H1 (cell line): ENCODE results near the gene SIK3. TPM values are rescaled to one million over a fixed set of nuclear protein-coding genes. Genes with fewer than 3 reads are reported as not detected.

Source experiments
- CTCF ChIA-PET: fragments of 300-600 bp; sonication (Branson Sonifier 250); formaldehyde crosslinking; loops from one replicate; lab custom pipeline; 2021; ENCODE audit not compliant: partially characterized antibody; lab: Charles Lee
- POLR2A ChIA-PET: fragments of 300-600 bp; sonication (Branson Sonifier 250); formaldehyde crosslinking; loops from one replicate; lab custom pipeline; 2021; ENCODE audit warnings: inconsistent platforms; ENCODE audit not compliant: partially characterized antibody; lab: Charles Lee
- DNase-seq, 2 experiments: peaks; one replicate each; pipeline versions ENCODE4 v3.0.0 to v3.0.0-alpha.2; 2010 to 2022; ENCODE audit warnings: low spot score in 2 of 2, low read depth in 1 of 2, mixed read lengths in 1 of 2
- FAIRE-seq: peaks from 2 replicates; lab custom pipeline; 2011; peaks lifted over from hg19 to GRCh38; lab: Jason Lieb, UNC
- H2AFZ ChIP-seq: 2 replicates; pipeline ENCODE4 v1.8.1; 2012; ENCODE audit warnings: low read length, inconsistent platforms
- H2AK5ac ChIP-seq: 2 replicates; pipeline ENCODE4 v1.6.1; 2013; ENCODE audit warnings: low read depth, low read length
- H2BK120ac ChIP-seq: replicated peaks from 2 replicates; pipeline ENCODE3; 2013; ENCODE audit warnings: low read depth, low read length, inconsistent platforms
- H2BK12ac ChIP-seq: 2 replicates; pipeline ENCODE4 v1.6.1; 2013; ENCODE audit warnings: low read depth, low read length
- H2BK15ac ChIP-seq: 2 replicates; pipeline ENCODE4 v1.6.1; 2013; ENCODE audit warnings: low read length
- H2BK20ac ChIP-seq: 2 replicates; pipeline ENCODE4 v1.6.1; 2013; ENCODE audit warnings: low read length
- H2BK5ac ChIP-seq: 2 replicates; pipeline ENCODE4 v1.6.1; 2013; ENCODE audit warnings: low read depth, low read length
- H3K14ac ChIP-seq: 2 replicates; pipeline ENCODE4 v1.6.1; 2013; ENCODE audit warnings: inconsistent platforms; ENCODE audit not compliant: insufficient read length
- H3K18ac ChIP-seq: 2 replicates; pipeline ENCODE4 v1.6.1; 2013; ENCODE audit warnings: low read length; ENCODE audit errors: extremely low read depth
- H3K23ac ChIP-seq: 2 replicates; pipeline ENCODE4 v1.6.1; 2013; ENCODE audit warnings: inconsistent platforms; ENCODE audit not compliant: insufficient read length
- H3K23me2 ChIP-seq: 2 replicates; pipeline ENCODE4 v1.6.1; 2013; ENCODE audit warnings: low read depth, low read length
- H3K27ac ChIP-seq: 2 replicates; pipeline ENCODE4 v1.6.1; 2011; ENCODE audit warnings: low read depth, low read length, inconsistent platforms
- H3K27me3 ChIP-seq, 4 experiments: replicated peaks in 1 of 4; 1 replicate in 1 of 4; 2 replicates in 3 of 4; pipeline versions ENCODE4 v1.6.1 to v1.8.1; 2011 to 2013; ENCODE audit warnings: low read length in 3 of 4, mild to moderate bottlenecking in 3 of 4, inconsistent platforms in 2 of 4, mixed read lengths in 2 of 4, moderate library complexity in 1 of 4; ENCODE audit not compliant: control insufficient read depth in 3 of 4, insufficient read depth in 3 of 4; ENCODE audit errors: extremely low read depth in 1 of 4
- H3K36me3 ChIP-seq, 4 experiments: 2 replicates each; pipeline versions ENCODE4 v1.6.1 to v1.8.1; 2011 to 2013; ENCODE audit warnings: mild to moderate bottlenecking in 4 of 4, low read length in 3 of 4, moderate library complexity in 2 of 4, control low read depth in 1 of 4, inconsistent platforms in 1 of 4; ENCODE audit not compliant: insufficient read depth in 4 of 4, control insufficient read depth in 2 of 4
- H3K4ac ChIP-seq: replicated peaks from 2 replicates; pipeline ENCODE3; 2013; ENCODE audit warnings: low read length, low read depth, mixed read lengths, inconsistent platforms; ENCODE audit not compliant: insufficient read length
- H3K4me1 ChIP-seq, 4 experiments: replicated peaks in 1 of 4; 1 replicate in 1 of 4; 2 replicates in 3 of 4; pipeline versions ENCODE4 v1.6.1 to v1.8.1; 2011 to 2013; ENCODE audit warnings: low read length in 3 of 4, inconsistent platforms in 2 of 4, mixed read lengths in 1 of 4; ENCODE audit not compliant: insufficient read depth in 4 of 4, control insufficient read depth in 3 of 4
- H3K4me2 ChIP-seq, 2 experiments: 2 replicates each; pipeline versions ENCODE4 v1.6.1 to v1.8.1; 2011 to 2013; ENCODE audit warnings: low read depth in 2 of 2, low read length in 2 of 2, control low read depth in 1 of 2, inconsistent platforms in 1 of 2, mild to moderate bottlenecking in 1 of 2; ENCODE audit not compliant: insufficient read depth in 1 of 2
- H3K4me3 ChIP-seq, 4 experiments: fragments of 200-600, 300-600 bp in 1 of 4; sonication (generic), shearing (Covaris generic), sonication (Bioruptor Twin) in 1 of 4; 2 replicates each; pipeline versions ENCODE4 v1.5.1 to v1.8.1; 2011 to 2016; ENCODE audit warnings: low read length in 4 of 4, low read depth in 3 of 4, control low read depth in 2 of 4, inconsistent platforms in 2 of 4, mild to moderate bottlenecking in 2 of 4, mixed read lengths in 1 of 4, moderate library complexity in 1 of 4; ENCODE audit not compliant: insufficient read depth in 2 of 4; ENCODE audit errors: extremely low read depth in 1 of 4
- H3K56ac ChIP-seq: replicated peaks from 2 replicates; pipeline ENCODE3; 2013; ENCODE audit warnings: low read depth, mild to moderate bottlenecking, mixed read lengths, low read length, inconsistent platforms; ENCODE audit not compliant: insufficient read length
- H3K79me1 ChIP-seq: 2 replicates; pipeline ENCODE4 v1.6.1; 2013; ENCODE audit warnings: low read depth, low read length, control low read depth
- H3K79me2 ChIP-seq, 2 experiments: 2 replicates each; pipeline versions ENCODE4 v1.6.1 to v1.8.1; 2012 to 2013; ENCODE audit warnings: low read length in 2 of 2, mild to moderate bottlenecking in 2 of 2, inconsistent platforms in 1 of 2; ENCODE audit not compliant: insufficient read depth in 2 of 2, control insufficient read depth in 1 of 2
- H3K9ac ChIP-seq, 4 experiments: replicated peaks in 1 of 4; 1 replicate in 1 of 4; 2 replicates in 3 of 4; pipeline versions ENCODE4 v1.6.1 to v1.8.1; 2011 to 2013; ENCODE audit warnings: low read depth in 3 of 4, low read length in 3 of 4, control low read depth in 2 of 4, mild to moderate bottlenecking in 2 of 4, moderate library complexity in 2 of 4, inconsistent platforms in 1 of 4; ENCODE audit errors: extremely low read depth in 1 of 4
- H3K9me3 ChIP-seq, 2 experiments: 2 replicates each; pipeline versions ENCODE4 v1.6.1 to v1.8.1; 2012 to 2013; ENCODE audit warnings: mild to moderate bottlenecking in 2 of 2, moderate library complexity in 2 of 2, control low read depth in 1 of 2, inconsistent platforms in 1 of 2, low read depth in 1 of 2, low read length in 1 of 2, mixed read lengths in 1 of 2; ENCODE audit not compliant: insufficient read depth in 2 of 2
- H4K20me1 ChIP-seq, 2 experiments: replicated peaks in 1 of 2; 2 replicates each; pipeline versions ENCODE3 to v1.8.1; 2011 to 2013; ENCODE audit warnings: inconsistent platforms in 2 of 2, low read length in 2 of 2, mild to moderate bottlenecking in 1 of 2; ENCODE audit not compliant: insufficient read depth in 2 of 2, control insufficient read depth in 1 of 2
- H4K5ac ChIP-seq: 2 replicates; pipeline ENCODE4 v1.6.1; 2013; ENCODE audit warnings: low read length, low read depth, mixed read lengths, inconsistent platforms; ENCODE audit not compliant: insufficient read length
- H4K8ac ChIP-seq: 2 replicates; pipeline ENCODE4 v1.8.0; 2013; ENCODE audit warnings: mild to moderate bottlenecking, moderate library complexity, low read length, inconsistent platforms; ENCODE audit not compliant: insufficient read depth; ENCODE audit errors: extremely low read depth
- H4K91ac ChIP-seq: replicated peaks from 2 replicates; pipeline ENCODE3; 2013; ENCODE audit warnings: low read length, mixed read lengths, inconsistent platforms; ENCODE audit not compliant: insufficient read length
- ASH2L ChIP-seq: fragments of 200-600, 300-600 bp; sonication (generic); IDR thresholded peaks from one replicate; pipeline ENCODE4 v1.7.1; 2017; ENCODE audit warnings: low read length
- ATF2 ChIP-seq: IDR thresholded peaks from 2 replicates; pipeline ENCODE4 v1.6.1; 2012; ENCODE audit warnings: low read length, inconsistent platforms
- BACH1 ChIP-seq: IDR thresholded peaks from 2 replicates; pipeline ENCODE4 v1.6.1; 2012; ENCODE audit warnings: low read length, improper control_type of control experiment
- CTBP2 ChIP-seq: IDR thresholded peaks from 2 replicates; pipeline ENCODE4 v1.7.0; 2011; ENCODE audit warnings: borderline replicate concordance, mild to moderate bottlenecking, moderate library complexity, mixed read lengths, low read length; ENCODE audit not compliant: insufficient read depth, insufficient read length
- E2F6 ChIP-seq: IDR thresholded peaks from 2 replicates; pipeline ENCODE4 v1.6.1; 2012; ENCODE audit warnings: inconsistent platforms
- GTF2F1 ChIP-seq: IDR thresholded peaks from 2 replicates; pipeline ENCODE4 v1.6.1; 2012; ENCODE audit warnings: low read depth, low read length, improper control_type of control experiment, borderline replicate concordance
- HDAC2 ChIP-seq, 2 experiments: fragments of 300-600 bp in 1 of 2; sonication (generic) in 1 of 2; IDR thresholded peaks; 2 replicates each; pipeline ENCODE4 v1.6.1; 2011 to 2012; ENCODE audit warnings: low read depth in 2 of 2, low read length in 2 of 2, mild to moderate bottlenecking in 2 of 2, moderate library complexity in 2 of 2, borderline replicate concordance in 1 of 2, inconsistent platforms in 1 of 2
- HDAC6 ChIP-seq: IDR thresholded peaks from one replicate; pipeline ENCODE4 v1.7.1; 2012; ENCODE audit warnings: low read depth, mild to moderate bottlenecking, inconsistent platforms, low read length, moderate library complexity
- POU5F1 ChIP-seq: IDR thresholded peaks from 2 replicates; pipeline ENCODE4 v1.6.1; 2011; ENCODE audit warnings: low read depth, mild to moderate bottlenecking, low read length, moderate library complexity
- SP1 ChIP-seq: IDR thresholded peaks from 2 replicates; pipeline ENCODE4 v1.6.1; 2011; ENCODE audit warnings: low read depth, low read length
- SP2 ChIP-seq: IDR thresholded peaks from 2 replicates; pipeline ENCODE4 v1.6.1; 2012; ENCODE audit warnings: mild to moderate bottlenecking, low read length, inconsistent platforms
- TAF1 ChIP-seq: IDR thresholded peaks from 2 replicates; pipeline ENCODE4 v1.6.1; 2011; ENCODE audit warnings: mild to moderate bottlenecking, low read depth, low read length
- TAF7 ChIP-seq: optimal IDR thresholded peaks from 2 replicates; pipeline ENCODE3; 2011; ENCODE audit warnings: low read depth, mild to moderate bottlenecking, inconsistent platforms, low read length, moderate library complexity, borderline replicate concordance
- polyA plus RNA-seq, 7 experiments: library from polyadenylated mRNA; depleted of rRNA in 3 of 7; stranded (reverse) in 5 of 7; unstranded in 2 of 7; fragments of >200 nt in 5 of 7; fragments of 200-250 nt in 2 of 7; gene quantifications; 1 replicate in 5 of 7; 2 replicates in 1 of 7; 4 replicates in 1 of 7; pipeline versions ENCODE4 v1.2.1 to v1.2.3, GENCODE V29; 2011 to 2013; ENCODE audit warnings: missing spikeins in 2 of 7, mixed read lengths in 2 of 7
- total RNA-seq: library from RNA; stranded (reverse); fragmentation: NEBNext Ultra II Directional; extraction: Animal tissue kit (Norgen Biotek cat#: 25700); gene quantifications from 2 replicates; pipeline ENCODE4 v1.2.1, GENCODE V29; 2021

SIK3 gene
- total and polyA plus RNA-seq, 2 of the 8 experiments (the other 6 are each of a cell fraction or from before 2014, with no cell fraction given) = 19.9 to 32.1 TPM

GRCh38 chr11:117121176-117121575, 22.9 kb upstream of the SIK3 start:
- Histone ChIP-seq H2BK5ac (no peak overlapping the region), H3K23ac (no peak overlapping the region), H3K4ac (no peak overlapping the region), H3K9me3 (no peaks in the 10 kb centered on the region), H3K79me2 (no peaks in the 10 kb centered on the region), H3K79me1 (no peaks in the 10 kb centered on the region), H3K18ac (no peak overlapping the region), H4K20me1 (no peaks in the 10 kb centered on the region), H2BK20ac (no peak overlapping the region), H4K5ac (no peak overlapping the region), H3K4me2 (no peak overlapping the region), H3K14ac (no peak overlapping the region), H3K56ac (no peak overlapping the region), H3K27me3 (no peaks in the 10 kb centered on the region), H2AFZ (no peak overlapping the region), H4K91ac (no peak overlapping the region), H3K23me2 (no peaks in the 10 kb centered on the region), H2BK15ac (no peak overlapping the region), H3K36me3 (no peaks in the 10 kb centered on the region), H4K8ac (no peak overlapping the region), H3K4me1 (no peaks in the 10 kb centered on the region), H3K9ac (no peak overlapping the region), H2AK5ac (no peak overlapping the region), H2BK12ac (no peak overlapping the region), H3K27ac (no peak overlapping the region), H2BK120ac (no peak overlapping the region), H3K4me3 (no peak overlapping the region)
- FAIRE-seq (no peak), DNase-seq (no peak)
- ChIA-PET POLR2A (interaction anchor here (2.2 kb wide), 1 partner anchor 23 kb away, joined by 7 read pairs; the partner anchor contains the start of gene PAFAH1B2), CTCF (interaction anchor here (0.7 kb wide), 1 partner anchor 281 kb away, joined by 3 read pairs; no protein-coding TSS in a partner anchor)
- no peak for TF ChIP-seq TAF7
- TF ChIP-seq SP2 = no peak
- TF ChIP-seq E2F6 = no peak
- no peak for TF ChIP-seq SP1
- no peak for TF ChIP-seq ASH2L
- no peak for TF ChIP-seq GTF2F1
- TF ChIP-seq HDAC6 = no peak
- no peak for TF ChIP-seq HDAC2 (IDR thresholded peaks at IDR 0.05; ENCODE audit: borderline replicate concordance in 1 of 2, low read depth in 2 of 2, low read length in 2 of 2)
- TF ChIP-seq TAF1 = no peak
- TF ChIP-seq BACH1 = no peak
- TF ChIP-seq CTBP2 = no peak
- TF ChIP-seq POU5F1 = no peak
- no peak for TF ChIP-seq ATF2
